GM23338 (cell line): ENCODE data around the gene SART3. TPM values are rescaled to one million over a fixed set of nuclear protein-coding genes. Genes with fewer than 3 reads are reported as not detected.

Experiments
- ATAC-seq: fragments of 200-7000 bp; cut with Tn5 transposase; 3 replicates; pipeline ENCODE4 v1.9.1; 2020
- DNase-seq: peaks from one replicate; pipeline ENCODE4 v3.0.0-alpha.2; 2015; ENCODE audit warnings: low spot score
- H2AFZ ChIP-seq: fragments of 200-600 bp; sonication (generic); 2 replicates; pipeline ENCODE4 v1.8.0; 2016; ENCODE audit warnings: antibody characterized with exemption, mild to moderate bottlenecking, moderate library complexity
- H3F3A ChIP-seq: fragments of 200-600 bp; sonication (generic); replicated peaks from 2 replicates; pipeline ENCODE4 v1.8.0; 2017; ENCODE audit warnings: antibody characterized with exemption, mixed run types, low read depth
- H3K27ac ChIP-seq: fragments of 200-600 bp; sonication (generic); 2 replicates; pipeline ENCODE4 v1.6.1; 2016; ENCODE audit warnings: low read depth
- H3K27me3 ChIP-seq: fragments of 200-600 bp; sonication (generic); 2 replicates; pipeline ENCODE4 v1.8.0; 2016; ENCODE audit warnings: mild to moderate bottlenecking, mixed run types, moderate library complexity; ENCODE audit not compliant: insufficient read depth
- H3K36me3 ChIP-seq: fragments of 200-600 bp; sonication (generic); 2 replicates; pipeline ENCODE4 v1.8.0; 2016; ENCODE audit warnings: mild to moderate bottlenecking; ENCODE audit not compliant: insufficient read depth
- H3K4me1 ChIP-seq: fragments of 200-600 bp; sonication (generic); 2 replicates; pipeline ENCODE4 v1.8.0; 2016; ENCODE audit warnings: mild to moderate bottlenecking, moderate library complexity; ENCODE audit not compliant: insufficient read depth
- H3K4me2 ChIP-seq: fragments of 200-600 bp; sonication (generic); 2 replicates; pipeline ENCODE4 v1.7.1; 2017; ENCODE audit warnings: mixed run types
- H3K4me3 ChIP-seq: fragments of 200-600 bp; sonication (generic); 2 replicates; pipeline ENCODE4 v1.6.1; 2016; ENCODE audit warnings: mixed run types
- H3K79me2 ChIP-seq: fragments of 200-600 bp; sonication (generic); replicated peaks from 2 replicates; pipeline ENCODE4 v1.8.0; 2017; ENCODE audit warnings: mild to moderate bottlenecking; ENCODE audit not compliant: insufficient read depth
- H3K9me2 ChIP-seq: fragments of 200-600 bp; sonication (generic); 2 replicates; pipeline ENCODE4 v1.8.0; 2017; ENCODE audit not compliant: insufficient read depth
- H4K20me1 ChIP-seq: fragments of 200-600 bp; sonication (generic); replicated peaks from 2 replicates; pipeline ENCODE4 v1.8.0; 2017; ENCODE audit warnings: mild to moderate bottlenecking; ENCODE audit not compliant: insufficient read depth
- H3K27ac Mint-ChIP-seq: 2 replicates; pipeline ENCODE4 v1.8.0; 2020; ENCODE audit warnings: inconsistent platforms, mild to moderate bottlenecking, moderate library complexity, mixed read lengths
- H3K27me3 Mint-ChIP-seq: 3 replicates; pipeline ENCODE4 v1.8.0; 2022; ENCODE audit warnings: low read depth, mild to moderate bottlenecking, moderate library complexity, mixed read lengths, inconsistent platforms; ENCODE audit not compliant: insufficient read depth, poor library complexity
- H3K36me3 Mint-ChIP-seq: 3 replicates; pipeline ENCODE4 v1.8.0; 2021; ENCODE audit warnings: low read depth, mild to moderate bottlenecking, inconsistent platforms, moderate library complexity, mixed read lengths
- H3K4me1 Mint-ChIP-seq: 3 replicates; pipeline ENCODE4 v1.8.0; 2020; ENCODE audit warnings: mild to moderate bottlenecking, inconsistent platforms, mixed read lengths
- H3K4me3 Mint-ChIP-seq: 3 replicates; pipeline ENCODE4 v1.8.0; 2021; ENCODE audit warnings: moderate library complexity, mild to moderate bottlenecking, inconsistent platforms, mixed read lengths
- H3K9me3 Mint-ChIP-seq: 3 replicates; pipeline ENCODE4 v1.8.0; 2020; ENCODE audit warnings: moderate library complexity, mild to moderate bottlenecking, inconsistent platforms, mixed read lengths
- CREB1 ChIP-seq: fragments of 250-450 bp; sonication (Bioruptor Pico); IDR thresholded peaks from 2 replicates; pipeline ENCODE4 v1.5.0; 2020; ENCODE audit warnings: low read depth, mild to moderate bottlenecking, moderate library complexity
- EZH2 ChIP-seq: fragments of 200-600 bp; sonication (generic); IDR thresholded peaks from one replicate; pipeline ENCODE4 v1.8.0; 2017; ENCODE audit warnings: antibody characterized with exemption, mild to moderate bottlenecking, low read depth; ENCODE audit not compliant: unreplicated experiment
- EZH2phosphoT487 ChIP-seq: fragments of 200-600 bp; sonication (generic); IDR thresholded peaks from one replicate; pipeline ENCODE4 v1.8.1; 2018; ENCODE audit warnings: antibody characterized with exemption; ENCODE audit not compliant: unreplicated experiment
- JUNB ChIP-seq: IDR thresholded peaks from one replicate; pipeline ENCODE4 v1.6.1; 2016; ENCODE audit warnings: antibody characterized with exemption; ENCODE audit not compliant: unreplicated experiment
- NANOG ChIP-seq: IDR thresholded peaks from 2 replicates; pipeline ENCODE4 v1.6.1; 2016; ENCODE audit warnings: antibody characterized with exemption, borderline replicate concordance
- POLR2AphosphoS5 ChIP-seq: IDR thresholded peaks from 2 replicates; pipeline ENCODE4 v1.6.1; 2016; ENCODE audit warnings: antibody characterized with exemption, low read depth
- STAT1 ChIP-seq: IDR thresholded peaks from one replicate; pipeline ENCODE4 v1.6.1; 2016; ENCODE audit warnings: antibody characterized with exemption; ENCODE audit not compliant: unreplicated experiment
- ZNF114 ChIP-seq: fragments of 250-450 bp; sonication (Bioruptor Pico); IDR thresholded peaks from 2 replicates; pipeline ENCODE4 v1.5.0; 2020; ENCODE audit warnings: mild to moderate bottlenecking, moderate library complexity
- ZNF331 ChIP-seq: fragments of 250-450 bp; sonication (Bioruptor Pico); IDR thresholded peaks from 2 replicates; pipeline ENCODE4 v1.5.0; 2020; ENCODE audit warnings: low read depth, mild to moderate bottlenecking, moderate library complexity
- polyA plus RNA-seq: library from polyadenylated mRNA; unstranded; fragments of >200 nt; fragmentation: Nextera tagmentation; extraction: Ambion mirVana; gene quantifications from 2 replicates; pipeline ENCODE4 v1.2.1, GENCODE V29; 2016
- total RNA-seq: library from RNA; depleted of rRNA; stranded (reverse); fragments of >200 nt; shearing (Covaris generic); gene quantifications from 2 replicates; pipeline ENCODE4 v1.2.3, GENCODE V29; 2014
- TF ChIP-seq, protein P1 (sequence below), 2 experiments: fragments of 200-600 bp in 1 of 2; sonication (generic) in 1 of 2; conservative IDR thresholded peaks; 2 replicates each; pipeline versions ENCODE4 v1.5.1 to v1.6.1; 2016 to 2017; ENCODE audit warnings: antibody characterized with exemption in 2 of 2, low read depth in 2 of 2, mild to moderate bottlenecking in 2 of 2, moderate library complexity in 1 of 2
- TF ChIP-seq, protein P2 (sequence below): IDR thresholded peaks from 2 replicates; pipeline ENCODE4 v1.6.1; 2016; ENCODE audit warnings: antibody characterized with exemption
- TF ChIP-seq, protein P3 (sequence below): IDR thresholded peaks from one replicate; pipeline ENCODE4 v1.6.1; 2018; ENCODE audit warnings: antibody characterized with exemption; ENCODE audit not compliant: unreplicated experiment
- TF ChIP-seq, protein P4 (sequence below): fragments of 250-450 bp; sonication (Bioruptor Pico); IDR thresholded peaks from 2 replicates; pipeline ENCODE4 v1.5.0; 2020; ENCODE audit warnings: mild to moderate bottlenecking, moderate library complexity

Gene SART3
- total and polyA plus RNA-seq, 2 experiments from 2014 or later: 49.8 to 112 TPM

DNA sequence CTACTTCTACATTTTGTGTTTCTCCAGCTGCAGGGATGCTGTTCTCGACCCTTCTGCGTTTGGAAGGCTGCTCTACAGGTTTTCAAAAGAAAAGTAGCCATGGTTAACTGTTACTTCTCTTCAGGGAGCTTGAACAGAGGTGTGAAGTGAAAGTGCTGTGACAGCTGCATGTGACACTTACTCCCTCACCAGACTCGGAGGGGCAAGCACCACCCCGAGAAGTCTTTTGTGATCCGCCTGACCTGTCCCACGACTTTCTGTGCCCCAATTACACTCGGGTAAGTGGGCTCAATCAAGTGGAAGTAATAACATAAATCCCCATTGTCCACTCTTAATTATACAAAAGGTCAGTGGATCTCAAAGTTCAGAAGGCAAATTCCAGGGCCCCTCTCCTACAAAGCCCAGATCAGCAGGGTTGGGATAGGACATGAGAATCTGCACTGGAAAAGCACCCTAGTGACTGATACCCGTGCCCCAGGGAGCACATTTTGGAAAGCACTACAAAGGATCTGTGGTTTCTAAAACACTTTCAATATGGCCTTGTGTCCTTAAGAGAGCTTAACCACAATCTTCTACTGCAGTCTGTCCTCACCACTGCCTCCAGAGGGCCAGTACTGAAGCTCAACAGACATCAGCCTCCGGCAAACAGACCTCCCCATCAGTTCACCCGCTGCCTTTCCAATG lies 34.3 kb downstream of the SART3 start:
- Mint-ChIP-seq H3K27ac (peak overlapping the region; percentile 49), H3K4me3 (no peak overlapping the region), H3K27me3 (peaks cover 3% of the 10 kb centered on the region), H3K36me3 (peaks cover 99% of the 10 kb centered on the region), H3K4me1 (no peaks in the 10 kb centered on the region), H3K9me3 (no peaks in the 10 kb centered on the region)
- Histone ChIP-seq H3K4me2 (no peak overlapping the region), H4K20me1 (peaks cover 16% of the 10 kb centered on the region), H2AFZ (no peak overlapping the region), H3K27ac (no peak overlapping the region), H3K27me3 (no peaks in the 10 kb centered on the region), H3K79me2 (no peaks in the 10 kb centered on the region; the same call in 1 of the 2 replicates), H3F3A (no peaks in the 10 kb centered on the region), H3K9me2 (no peaks in the 10 kb centered on the region), H3K36me3 (peaks cover 83% of the 10 kb centered on the region), H3K4me1 (no peaks in the 10 kb centered on the region), H3K4me3 (no peak overlapping the region)
- TF ChIP-seq, protein P1, sequence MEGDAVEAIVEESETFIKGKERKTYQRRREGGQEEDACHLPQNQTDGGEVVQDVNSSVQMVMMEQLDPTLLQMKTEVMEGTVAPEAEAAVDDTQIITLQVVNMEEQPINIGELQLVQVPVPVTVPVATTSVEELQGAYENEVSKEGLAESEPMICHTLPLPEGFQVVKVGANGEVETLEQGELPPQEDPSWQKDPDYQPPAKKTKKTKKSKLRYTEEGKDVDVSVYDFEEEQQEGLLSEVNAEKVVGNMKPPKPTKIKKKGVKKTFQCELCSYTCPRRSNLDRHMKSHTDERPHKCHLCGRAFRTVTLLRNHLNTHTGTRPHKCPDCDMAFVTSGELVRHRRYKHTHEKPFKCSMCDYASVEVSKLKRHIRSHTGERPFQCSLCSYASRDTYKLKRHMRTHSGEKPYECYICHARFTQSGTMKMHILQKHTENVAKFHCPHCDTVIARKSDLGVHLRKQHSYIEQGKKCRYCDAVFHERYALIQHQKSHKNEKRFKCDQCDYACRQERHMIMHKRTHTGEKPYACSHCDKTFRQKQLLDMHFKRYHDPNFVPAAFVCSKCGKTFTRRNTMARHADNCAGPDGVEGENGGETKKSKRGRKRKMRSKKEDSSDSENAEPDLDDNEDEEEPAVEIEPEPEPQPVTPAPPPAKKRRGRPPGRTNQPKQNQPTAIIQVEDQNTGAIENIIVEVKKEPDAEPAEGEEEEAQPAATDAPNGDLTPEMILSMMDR (conservative IDR thresholded peaks at IDR 0.05; ENCODE audit: low read depth in 2 of 2): no peak
- TF ChIP-seq EZH2 (no peak), JUNB (no peak), ZNF114 (no peak), EZH2phosphoT487 (no peak), ZNF331 (CRISPR knock-in tag) (no peak), CREB1 (CRISPR knock-in tag) (no peak), STAT1 (no peak), POLR2AphosphoS5 (no peak), NANOG (no peak)
- TF ChIP-seq, protein P2, sequence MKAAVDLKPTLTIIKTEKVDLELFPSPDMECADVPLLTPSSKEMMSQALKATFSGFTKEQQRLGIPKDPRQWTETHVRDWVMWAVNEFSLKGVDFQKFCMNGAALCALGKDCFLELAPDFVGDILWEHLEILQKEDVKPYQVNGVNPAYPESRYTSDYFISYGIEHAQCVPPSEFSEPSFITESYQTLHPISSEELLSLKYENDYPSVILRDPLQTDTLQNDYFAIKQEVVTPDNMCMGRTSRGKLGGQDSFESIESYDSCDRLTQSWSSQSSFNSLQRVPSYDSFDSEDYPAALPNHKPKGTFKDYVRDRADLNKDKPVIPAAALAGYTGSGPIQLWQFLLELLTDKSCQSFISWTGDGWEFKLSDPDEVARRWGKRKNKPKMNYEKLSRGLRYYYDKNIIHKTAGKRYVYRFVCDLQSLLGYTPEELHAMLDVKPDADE: no peak
- TF ChIP-seq, protein P3, sequence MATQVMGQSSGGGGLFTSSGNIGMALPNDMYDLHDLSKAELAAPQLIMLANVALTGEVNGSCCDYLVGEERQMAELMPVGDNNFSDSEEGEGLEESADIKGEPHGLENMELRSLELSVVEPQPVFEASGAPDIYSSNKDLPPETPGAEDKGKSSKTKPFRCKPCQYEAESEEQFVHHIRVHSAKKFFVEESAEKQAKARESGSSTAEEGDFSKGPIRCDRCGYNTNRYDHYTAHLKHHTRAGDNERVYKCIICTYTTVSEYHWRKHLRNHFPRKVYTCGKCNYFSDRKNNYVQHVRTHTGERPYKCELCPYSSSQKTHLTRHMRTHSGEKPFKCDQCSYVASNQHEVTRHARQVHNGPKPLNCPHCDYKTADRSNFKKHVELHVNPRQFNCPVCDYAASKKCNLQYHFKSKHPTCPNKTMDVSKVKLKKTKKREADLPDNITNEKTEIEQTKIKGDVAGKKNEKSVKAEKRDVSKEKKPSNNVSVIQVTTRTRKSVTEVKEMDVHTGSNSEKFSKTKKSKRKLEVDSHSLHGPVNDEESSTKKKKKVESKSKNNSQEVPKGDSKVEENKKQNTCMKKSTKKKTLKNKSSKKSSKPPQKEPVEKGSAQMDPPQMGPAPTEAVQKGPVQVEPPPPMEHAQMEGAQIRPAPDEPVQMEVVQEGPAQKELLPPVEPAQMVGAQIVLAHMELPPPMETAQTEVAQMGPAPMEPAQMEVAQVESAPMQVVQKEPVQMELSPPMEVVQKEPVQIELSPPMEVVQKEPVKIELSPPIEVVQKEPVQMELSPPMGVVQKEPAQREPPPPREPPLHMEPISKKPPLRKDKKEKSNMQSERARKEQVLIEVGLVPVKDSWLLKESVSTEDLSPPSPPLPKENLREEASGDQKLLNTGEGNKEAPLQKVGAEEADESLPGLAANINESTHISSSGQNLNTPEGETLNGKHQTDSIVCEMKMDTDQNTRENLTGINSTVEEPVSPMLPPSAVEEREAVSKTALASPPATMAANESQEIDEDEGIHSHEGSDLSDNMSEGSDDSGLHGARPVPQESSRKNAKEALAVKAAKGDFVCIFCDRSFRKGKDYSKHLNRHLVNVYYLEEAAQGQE: no peak
- TF ChIP-seq, protein P4, sequence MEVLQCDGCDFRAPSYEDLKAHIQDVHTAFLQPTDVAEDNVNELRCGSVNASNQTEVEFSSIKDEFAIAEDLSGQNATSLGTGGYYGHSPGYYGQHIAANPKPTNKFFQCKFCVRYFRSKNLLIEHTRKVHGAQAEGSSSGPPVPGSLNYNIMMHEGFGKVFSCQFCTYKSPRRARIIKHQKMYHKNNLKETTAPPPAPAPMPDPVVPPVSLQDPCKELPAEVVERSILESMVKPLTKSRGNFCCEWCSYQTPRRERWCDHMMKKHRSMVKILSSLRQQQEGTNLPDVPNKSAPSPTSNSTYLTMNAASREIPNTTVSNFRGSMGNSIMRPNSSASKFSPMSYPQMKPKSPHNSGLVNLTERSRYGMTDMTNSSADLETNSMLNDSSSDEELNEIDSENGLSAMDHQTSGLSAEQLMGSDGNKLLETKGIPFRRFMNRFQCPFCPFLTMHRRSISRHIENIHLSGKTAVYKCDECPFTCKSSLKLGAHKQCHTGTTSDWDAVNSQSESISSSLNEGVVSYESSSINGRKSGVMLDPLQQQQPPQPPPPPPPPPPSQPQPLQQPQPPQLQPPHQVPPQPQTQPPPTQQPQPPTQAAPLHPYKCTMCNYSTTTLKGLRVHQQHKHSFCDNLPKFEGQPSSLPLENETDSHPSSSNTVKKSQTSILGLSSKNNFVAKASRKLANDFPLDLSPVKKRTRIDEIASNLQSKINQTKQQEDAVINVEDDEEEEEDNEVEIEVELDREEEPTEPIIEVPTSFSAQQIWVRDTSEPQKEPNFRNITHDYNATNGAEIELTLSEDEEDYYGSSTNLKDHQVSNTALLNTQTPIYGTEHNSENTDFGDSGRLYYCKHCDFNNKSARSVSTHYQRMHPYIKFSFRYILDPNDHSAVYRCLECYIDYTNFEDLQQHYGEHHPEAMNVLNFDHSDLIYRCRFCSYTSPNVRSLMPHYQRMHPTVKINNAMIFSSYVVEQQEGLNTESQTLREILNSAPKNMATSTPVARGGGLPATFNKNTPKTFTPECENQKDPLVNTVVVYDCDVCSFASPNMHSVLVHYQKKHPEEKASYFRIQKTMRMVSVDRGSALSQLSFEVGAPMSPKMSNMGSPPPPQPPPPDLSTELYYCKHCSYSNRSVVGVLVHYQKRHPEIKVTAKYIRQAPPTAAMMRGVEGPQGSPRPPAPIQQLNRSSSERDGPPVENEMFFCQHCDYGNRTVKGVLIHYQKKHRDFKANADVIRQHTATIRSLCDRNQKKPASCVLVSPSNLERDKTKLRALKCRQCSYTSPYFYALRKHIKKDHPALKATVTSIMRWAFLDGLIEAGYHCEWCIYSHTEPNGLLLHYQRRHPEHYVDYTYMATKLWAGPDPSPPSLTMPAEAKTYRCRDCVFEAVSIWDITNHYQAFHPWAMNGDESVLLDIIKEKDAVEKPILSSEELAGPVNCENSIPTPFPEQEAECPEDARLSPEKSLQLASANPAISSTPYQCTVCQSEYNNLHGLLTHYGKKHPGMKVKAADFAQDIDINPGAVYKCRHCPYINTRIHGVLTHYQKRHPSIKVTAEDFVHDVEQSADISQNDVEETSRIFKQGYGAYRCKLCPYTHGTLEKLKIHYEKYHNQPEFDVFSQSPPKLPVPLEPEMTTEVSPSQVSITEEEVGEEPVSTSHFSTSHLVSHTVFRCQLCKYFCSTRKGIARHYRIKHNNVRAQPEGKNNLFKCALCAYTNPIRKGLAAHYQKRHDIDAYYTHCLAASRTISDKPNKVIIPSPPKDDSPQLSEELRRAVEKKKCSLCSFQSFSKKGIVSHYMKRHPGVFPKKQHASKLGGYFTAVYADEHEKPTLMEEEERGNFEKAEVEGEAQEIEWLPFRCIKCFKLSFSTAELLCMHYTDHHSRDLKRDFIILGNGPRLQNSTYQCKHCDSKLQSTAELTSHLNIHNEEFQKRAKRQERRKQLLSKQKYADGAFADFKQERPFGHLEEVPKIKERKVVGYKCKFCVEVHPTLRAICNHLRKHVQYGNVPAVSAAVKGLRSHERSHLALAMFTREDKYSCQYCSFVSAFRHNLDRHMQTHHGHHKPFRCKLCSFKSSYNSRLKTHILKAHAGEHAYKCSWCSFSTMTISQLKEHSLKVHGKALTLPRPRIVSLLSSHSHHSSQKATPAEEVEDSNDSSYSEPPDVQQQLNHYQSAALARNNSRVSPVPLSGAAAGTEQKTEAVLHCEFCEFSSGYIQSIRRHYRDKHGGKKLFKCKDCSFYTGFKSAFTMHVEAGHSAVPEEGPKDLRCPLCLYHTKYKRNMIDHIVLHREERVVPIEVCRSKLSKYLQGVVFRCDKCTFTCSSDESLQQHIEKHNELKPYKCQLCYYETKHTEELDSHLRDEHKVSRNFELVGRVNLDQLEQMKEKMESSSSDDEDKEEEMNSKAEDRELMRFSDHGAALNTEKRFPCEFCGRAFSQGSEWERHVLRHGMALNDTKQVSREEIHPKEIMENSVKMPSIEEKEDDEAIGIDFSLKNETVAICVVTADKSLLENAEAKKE (CRISPR knock-in tag): no peak
- no peak for ATAC-seq
- DNase-seq: no peak
